HG02885 (cell line): ENCODE measurements around the gene TRIM69.
"Not testable (repeated sequence)": the region's sequence is repeated elsewhere in the genome, so short reads cannot be mapped to it uniquely, and the experiment has no call there.

Experiments
- ATAC-seq: cut with Tn5 transposase; IDR thresholded peaks from one replicate; pipeline ENCODE4 v1.9.1; 2021; ENCODE audit warnings: mild to moderate bottlenecking; ENCODE audit not compliant: unreplicated experiment, poor library complexity

The TRIM69 gene

DNA sequence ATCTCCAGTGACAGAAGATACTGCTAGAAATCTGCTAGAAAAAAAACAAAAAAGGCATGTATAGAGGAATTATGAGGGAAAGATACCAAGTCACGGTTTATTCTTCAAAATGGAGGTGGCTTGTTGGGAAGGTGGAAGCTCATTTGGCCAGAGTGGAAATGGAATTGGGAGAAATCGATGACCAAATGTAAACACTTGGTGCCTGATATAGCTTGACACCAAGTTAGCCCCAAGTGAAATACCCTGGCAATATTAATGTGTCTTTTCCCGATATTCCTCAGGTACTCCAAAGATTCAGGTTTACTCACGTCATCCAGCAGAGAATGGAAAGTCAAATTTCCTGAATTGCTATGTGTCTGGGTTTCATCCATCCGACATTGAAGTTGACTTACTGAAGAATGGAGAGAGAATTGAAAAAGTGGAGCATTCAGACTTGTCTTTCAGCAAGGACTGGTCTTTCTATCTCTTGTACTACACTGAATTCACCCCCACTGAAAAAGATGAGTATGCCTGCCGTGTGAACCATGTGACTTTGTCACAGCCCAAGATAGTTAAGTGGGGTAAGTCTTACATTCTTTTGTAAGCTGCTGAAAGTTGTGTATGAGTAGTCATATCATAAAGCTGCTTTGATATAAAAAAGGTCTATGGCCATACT is 21.1 kb upstream of the TRIM69 start:
- ATAC-seq = no peak

DNA sequence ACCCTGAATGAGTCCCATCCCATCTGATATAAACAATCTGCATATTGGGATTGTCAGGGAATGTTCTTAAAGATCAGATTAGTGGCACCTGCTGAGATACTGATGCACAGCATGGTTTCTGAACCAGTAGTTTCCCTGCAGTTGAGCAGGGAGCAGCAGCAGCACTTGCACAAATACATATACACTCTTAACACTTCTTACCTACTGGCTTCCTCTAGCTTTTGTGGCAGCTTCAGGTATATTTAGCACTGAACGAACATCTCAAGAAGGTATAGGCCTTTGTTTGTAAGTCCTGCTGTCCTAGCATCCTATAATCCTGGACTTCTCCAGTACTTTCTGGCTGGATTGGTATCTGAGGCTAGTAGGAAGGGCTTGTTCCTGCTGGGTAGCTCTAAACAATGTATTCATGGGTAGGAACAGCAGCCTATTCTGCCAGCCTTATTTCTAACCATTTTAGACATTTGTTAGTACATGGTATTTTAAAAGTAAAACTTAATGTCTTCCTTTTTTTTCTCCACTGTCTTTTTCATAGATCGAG is 20.5 kb upstream of the TRIM69 start:
- no peak for ATAC-seq

DNA sequence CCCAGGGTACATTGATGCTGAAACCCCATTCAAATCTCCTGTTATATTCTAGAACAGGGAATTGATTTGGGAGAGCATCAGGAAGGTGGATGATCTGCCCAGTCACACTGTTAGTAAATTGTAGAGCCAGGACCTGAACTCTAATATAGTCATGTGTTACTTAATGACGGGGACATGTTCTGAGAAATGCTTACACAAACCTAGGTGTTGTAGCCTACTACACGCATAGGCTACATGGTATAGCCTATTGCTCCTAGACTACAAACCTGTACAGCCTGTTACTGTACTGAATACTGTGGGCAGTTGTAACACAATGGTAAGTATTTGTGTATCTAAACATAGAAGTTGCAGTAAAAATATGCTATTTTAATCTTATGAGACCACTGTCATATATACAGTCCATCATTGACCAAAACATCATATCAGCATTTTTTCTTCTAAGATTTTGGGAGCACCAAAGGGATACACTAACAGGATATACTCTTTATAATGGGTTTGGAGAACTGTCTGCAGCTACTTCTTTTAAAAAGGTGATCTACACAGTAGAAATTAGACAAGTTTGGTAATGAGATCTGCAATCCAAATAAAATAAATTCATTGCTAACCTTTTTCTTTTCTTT is 19.2 kb upstream of the TRIM69 start:
- ATAC-seq = no peak

DNA sequence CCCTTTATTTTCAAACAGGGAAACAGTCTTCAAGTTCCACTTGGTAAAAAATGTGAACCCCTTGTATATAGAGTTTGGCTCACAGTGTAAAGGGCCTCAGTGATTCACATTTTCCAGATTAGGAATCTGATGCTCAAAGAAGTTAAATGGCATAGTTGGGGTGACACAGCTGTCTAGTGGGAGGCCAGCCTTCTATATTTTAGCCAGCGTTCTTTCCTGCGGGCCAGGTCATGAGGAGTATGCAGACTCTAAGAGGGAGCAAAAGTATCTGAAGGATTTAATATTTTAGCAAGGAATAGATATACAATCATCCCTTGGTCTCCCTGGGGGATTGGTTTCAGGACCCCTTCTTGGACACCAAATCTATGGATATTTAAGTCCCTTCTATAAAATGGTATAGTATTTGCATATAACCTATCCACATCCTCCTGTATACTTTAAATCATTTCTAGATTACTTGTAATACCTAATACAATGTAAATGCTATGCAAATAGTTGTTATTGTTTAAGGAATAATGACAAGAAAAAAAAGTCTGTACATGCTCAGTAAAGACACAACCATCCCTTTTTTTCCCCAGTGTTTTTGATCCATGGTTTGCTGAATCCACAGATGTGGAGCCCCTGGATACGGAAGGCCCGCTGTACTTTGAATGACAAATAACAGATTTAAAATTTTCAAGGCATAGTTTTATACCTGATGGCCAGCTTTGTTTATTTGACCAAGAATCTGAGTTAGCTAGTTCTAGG is 18.0 kb upstream of the TRIM69 start:
- no peak for ATAC-seq

DNA sequence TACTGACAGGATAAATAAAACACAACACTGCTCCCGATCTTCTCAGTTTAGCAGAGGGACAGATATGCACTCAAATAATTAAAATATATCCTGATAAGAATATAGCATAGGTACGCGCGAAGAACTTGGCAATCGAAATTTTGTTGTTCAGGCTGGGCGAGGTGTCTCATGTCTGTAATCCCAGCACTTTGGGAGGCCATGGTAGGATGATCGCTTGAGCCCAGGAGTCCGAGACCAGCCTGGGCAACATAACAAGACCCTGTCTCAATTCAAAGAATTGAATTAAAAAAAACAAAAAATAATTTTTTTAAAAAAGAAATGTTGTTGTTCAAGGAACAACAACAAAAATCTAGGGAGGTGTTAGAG is 17.4 kb upstream of the TRIM69 start:
- no peak for ATAC-seq

DNA sequence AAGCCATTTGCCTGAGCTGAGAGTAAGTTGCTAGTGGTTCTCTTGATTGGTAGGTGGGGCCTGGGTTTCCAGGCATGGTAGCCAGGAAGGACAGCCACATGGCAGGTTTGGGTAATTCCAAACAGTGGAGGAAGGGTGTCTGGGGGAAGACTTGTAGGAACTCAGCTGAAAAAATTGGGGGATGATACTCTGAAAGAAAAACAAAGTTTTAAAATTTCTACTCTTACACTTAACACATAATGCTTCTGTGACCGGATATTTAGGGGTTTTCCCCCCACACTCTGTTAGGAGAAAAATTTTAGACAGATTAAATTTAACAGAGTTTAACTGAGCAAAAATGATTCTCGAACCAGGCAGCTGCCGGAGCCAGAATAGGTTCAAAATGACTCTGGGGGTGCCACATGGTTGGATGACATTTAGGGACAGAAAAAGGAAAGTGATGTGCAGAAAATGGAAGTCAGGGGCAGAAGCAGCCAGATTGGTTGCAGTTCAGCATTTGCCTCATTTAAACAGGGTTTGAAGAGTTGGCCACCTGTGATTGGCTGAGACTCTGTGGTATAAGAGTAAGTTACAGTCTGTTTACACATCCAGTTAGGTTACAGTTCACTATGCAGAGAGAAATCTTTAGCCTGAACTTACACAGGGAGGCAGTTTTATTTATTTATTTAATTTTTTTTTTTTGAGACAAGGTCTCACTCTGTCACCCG is 16.9 kb upstream of the TRIM69 start:
- ATAC-seq = peak; percentile 61

DNA sequence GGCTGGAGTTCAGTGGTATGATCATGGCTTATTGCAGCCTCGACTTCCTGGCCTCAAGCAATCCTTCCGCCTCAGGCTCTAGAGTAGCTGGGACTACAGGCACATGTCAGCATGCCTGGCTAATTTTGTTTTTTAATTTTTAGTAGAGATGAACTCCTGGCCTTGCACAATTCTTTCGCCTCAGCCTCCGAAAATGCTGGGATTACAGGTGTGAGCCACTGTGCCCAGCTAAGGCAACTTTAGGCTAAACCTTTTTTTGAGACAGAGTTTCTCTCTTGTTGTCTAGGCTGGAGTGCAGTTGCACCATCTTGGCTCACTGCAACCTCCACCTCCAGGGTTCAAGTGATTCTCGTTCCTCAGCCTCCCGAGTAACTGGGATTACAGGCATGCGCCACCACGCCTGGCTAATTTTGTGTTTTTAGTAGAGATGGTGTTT is 16.3 kb upstream of the TRIM69 start:
- not testable (repeated sequence) for ATAC-seq

DNA sequence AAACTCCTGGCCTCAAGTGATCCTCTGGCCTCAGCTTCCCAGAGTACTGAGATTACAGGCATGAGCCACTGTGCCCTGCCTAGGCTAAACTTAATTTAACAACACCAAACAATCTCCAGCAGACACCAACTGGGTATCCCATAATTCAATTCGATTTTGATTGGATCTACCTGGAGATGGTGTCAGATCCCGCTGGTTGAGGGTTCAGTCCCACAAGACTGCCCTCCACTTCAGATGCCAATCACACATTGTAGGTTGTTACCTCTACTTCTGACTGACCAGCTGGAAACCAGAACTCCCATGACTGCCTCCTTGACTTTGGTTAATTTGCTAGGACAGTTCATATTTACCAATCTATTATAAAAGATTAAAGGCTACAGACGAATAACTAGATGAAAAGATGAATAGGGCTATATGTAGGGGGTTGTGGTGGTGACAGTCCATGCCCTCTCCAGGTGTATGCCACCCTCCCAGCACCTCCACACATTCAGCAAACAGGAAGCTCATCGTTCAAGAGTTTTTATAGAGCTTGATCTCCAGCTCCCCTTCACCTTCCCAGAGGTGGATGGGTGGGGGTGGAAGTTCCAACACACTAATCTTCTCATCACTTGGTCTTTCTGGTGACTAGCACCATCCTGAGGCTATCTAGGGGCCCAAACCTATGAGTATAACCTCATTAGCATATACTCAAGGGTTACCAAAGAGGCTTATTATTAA is 15.7 kb upstream of the TRIM69 start:
- no peak for ATAC-seq

DNA sequence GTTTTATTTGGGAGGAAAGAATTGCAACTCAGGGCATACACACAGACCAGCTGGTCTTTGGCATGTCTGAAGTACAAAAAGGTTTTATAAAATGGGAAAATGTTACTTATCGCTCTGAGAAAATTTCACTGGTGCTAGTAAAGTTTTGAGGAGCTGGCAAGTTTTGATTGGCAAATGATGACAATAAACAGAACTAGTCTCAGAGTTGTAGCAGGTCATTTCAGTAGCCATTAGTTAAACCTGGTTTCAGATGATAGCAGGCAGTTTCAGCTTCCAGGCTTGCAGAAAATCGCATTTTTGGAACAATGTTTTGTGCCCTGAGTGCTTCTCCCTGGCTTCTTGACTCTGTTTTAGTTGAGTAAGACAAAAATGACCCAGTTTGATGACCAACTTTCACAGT is 14.3 kb upstream of the TRIM69 start:
- ATAC-seq = no peak

DNA sequence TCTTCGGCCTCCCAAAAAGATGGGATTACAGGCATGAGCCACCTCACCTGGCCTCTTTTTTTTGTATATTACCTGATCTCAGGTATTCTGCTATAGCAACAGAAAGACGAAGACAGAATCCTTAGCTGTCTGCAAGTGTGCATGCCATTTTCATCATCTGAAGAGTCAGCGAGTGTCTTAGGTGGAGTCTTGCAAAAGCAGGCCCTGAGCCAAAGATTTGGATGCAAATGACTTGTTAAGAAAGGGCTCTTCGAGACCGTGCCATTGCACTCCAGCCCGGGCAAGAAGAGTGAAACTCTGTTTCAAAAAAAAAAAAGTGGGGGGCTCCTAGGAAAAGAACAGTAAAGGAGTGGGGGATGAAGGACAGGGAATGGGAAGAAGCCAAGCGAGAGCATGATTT is 10.2 kb upstream of the TRIM69 start:
- ATAC-seq = no peak

DNA sequence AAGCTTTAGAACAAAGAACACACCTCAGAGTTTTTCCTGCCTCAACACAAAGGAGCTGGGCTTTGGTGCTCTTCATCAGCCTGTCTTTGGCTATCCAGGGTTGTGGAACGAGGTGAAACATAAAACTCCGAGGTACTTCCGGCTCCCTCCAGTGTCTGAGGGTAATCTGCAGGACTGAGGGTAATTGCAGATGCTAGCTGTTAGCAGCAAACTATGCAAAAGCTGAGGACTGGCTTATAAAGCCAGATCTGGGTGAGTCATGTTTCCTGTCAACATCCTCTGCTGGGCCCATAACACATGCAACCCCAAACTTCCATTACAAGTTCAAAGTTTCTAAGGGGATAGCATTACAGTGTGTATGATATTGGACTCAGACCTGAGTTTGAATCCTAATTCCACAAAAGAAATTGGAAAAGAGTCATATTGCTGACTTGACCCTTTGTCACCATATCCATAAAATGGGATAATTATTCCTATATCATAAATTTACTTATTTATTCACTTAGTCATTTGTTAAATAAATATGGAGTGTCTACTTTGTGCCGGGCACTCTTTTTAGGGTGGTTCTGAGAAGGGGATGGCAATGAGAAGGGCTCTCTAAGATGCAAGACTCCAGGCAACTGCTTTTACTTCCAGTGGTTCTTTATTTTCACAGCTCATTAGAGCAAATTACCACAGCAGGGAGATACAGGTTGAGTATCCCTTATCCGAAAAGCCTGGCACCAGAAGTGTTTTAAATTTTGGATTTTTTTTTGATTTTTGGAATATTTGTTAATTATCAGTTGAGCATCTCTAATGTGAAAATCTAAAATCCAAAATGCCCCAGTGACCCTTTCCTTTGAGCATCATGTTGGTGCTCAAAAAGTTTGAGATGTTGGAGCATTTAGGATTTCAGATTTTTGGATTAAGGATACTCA is 9.5 kb upstream of the TRIM69 start:
- ATAC-seq = peak; percentile 45

DNA sequence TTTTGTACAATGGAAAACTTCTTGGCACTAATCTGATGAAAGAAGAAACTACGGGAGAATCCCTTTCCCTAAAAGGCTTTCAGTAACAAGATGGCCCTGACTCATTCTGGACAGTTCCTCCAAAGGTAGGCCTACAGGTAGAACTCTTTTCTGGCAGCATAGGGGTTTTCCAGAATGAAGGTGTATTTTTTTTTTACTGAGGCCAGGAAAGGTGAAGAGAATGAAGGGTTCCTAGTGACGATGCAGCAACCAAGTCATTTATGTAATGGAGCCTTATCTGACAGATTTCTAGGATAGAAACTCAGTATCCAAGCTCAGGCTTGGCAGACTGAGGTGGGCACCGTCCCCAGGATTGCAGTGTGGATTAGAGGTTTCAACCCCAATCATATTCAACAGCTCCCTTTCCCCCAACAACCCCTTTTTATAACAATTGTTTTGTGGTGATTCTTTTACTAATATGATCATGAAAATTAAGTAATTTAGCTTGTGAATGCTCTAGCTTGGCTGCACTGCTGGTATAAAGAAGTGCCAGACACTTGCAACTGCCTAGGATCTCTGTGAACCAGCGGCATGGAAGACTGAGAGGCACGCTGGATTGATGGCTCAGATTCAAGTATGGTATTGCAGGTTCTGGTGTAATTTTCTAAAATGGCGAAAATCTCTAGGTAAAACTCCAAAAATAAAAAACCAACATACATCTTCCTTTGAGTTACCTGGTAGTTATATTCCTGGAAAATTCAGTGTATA is 8.7 kb upstream of the TRIM69 start:
- ATAC-seq = no peak

DNA sequence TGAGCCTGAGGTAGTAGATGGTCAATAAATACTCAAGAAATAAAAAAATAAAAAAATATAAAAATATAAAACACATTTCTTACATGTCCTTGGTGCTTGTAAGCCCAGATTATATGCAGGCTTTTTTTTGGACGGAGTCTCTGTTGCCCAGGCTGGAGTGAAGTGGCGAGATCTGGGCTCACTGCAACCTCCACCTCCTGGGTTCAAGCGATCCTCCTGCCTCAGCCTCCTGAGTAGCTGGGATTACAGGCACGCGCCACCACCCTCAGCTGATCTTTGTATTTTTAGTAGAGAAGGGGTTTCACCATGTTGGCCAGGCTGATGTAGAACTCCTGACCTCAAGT is 8.1 kb upstream of the TRIM69 start:
- ATAC-seq = not testable (repeated sequence)

DNA sequence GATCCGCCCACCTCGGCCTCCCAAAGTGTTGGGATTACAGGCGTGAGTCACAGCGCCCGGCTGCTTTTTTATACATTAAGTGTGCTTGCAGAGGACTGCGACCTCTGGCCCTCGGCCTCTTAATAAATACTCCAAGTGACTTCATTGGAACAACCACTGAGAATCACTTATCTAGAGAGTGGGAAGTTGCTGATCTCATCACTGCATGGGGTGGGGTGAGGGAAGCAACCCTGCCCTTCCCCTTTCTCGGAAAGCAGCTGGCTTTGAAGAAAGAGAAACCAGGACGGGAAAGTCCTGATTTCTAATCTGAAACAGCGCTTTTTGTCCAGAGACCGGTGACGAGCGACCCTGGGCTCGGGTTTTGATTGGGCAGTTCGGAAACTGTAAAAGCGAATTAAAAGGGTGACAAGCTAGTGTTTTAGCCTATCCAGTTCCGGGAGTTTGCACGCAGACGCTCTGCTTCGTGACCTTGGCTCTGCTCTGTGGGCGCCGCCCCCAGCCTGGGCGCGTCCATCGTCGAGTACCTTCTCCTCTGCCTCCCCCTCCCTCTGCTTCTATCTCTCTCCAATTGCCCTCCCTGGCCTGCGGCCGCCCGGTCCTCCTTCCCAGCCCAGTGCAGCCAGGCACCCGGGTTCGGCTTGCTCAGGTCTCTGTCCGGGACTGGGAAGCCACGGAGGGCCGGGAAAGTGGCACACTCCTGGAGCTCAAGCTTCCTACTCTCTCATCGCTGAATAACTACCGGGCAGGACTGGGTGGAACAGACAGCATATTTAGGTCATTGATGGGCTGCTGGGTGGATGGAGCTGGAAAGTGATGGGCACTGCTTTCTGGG is 7.5 kb upstream of the TRIM69 start:
- peak; percentile 79 for ATAC-seq

DNA sequence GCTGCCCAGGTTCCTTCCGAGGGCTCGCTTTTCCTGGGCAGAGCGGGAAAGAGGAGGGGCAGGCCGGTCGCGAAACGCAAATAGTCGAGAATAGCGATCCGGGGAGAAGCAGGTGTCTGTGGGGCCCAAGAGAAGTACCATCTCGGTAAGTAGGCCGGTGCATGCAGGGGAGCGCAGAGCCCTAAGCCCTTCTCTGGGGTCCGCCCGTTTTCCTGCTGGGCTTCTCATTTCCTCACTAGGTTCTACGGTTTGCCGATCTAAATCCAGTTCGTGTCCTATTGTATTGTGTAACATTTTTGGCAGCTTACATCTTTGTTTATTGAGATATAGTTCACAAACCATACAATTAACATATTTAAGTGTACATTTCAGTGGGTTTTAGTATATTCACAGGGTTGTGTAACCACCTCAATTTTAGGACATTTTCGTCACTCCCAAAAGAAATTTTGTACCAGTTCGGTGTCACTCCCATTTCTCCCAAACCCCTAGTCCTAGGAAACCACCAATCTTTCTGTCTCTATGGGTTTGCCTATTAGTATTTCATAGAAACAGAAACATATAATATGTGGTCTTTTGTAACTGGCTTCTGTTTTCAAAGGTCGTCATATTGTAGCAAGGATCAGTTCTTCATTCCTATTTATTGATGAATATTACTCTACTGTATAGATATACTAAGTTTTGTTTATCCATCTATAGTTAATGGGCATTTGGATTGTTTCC is 6.8 kb upstream of the TRIM69 start:
- no peak for ATAC-seq

DNA sequence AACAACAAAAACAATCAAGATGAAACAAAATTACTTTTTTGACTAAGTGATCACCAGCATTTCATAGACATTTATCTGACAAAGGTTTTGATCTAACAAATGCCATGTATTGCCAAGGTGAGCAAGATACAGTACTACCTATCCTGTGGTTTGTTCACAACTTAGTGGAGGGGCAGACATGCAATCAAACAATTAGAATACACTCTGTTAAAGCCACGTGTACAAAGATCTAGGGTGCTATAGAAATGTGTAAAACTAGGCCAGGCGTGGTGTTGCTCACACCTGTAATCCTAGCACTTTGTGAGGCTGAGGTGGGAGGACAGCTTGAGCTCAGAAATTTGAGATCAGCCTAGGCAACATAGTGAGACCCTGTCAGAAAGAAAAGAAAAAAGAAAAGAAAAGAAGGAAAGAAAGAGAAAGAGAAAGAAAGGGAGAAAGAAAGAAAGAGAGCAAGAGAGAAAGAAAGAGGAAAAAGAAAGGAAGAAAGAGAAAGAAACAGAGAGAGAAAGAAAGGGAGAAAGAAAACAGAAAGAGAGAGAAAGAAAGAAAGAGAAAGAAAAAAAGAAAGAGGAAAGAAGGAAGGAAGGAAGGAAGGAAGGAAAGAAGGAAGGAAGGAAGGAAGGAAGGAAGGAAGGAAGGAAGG is 1.4 kb upstream of the TRIM69 start:
- no peak for ATAC-seq
